GM21381 (cell line): ENCODE results near the gene TOLLIP.
"Not testable (repeated sequence)": the region's sequence is repeated elsewhere in the genome, so short reads cannot be mapped to it uniquely, and the experiment has no call there.

ENCODE experiments used
- ATAC-seq: cut with Tn5 transposase; IDR thresholded peaks from one replicate; pipeline ENCODE4 v1.9.1; 2021; ENCODE audit warnings: mild to moderate bottlenecking, moderate library complexity; ENCODE audit not compliant: unreplicated experiment

The TOLLIP gene

GRCh38 chr11:1266976-1267375 lies 42.5 kb downstream of the TOLLIP start:
- not testable (repeated sequence) for ATAC-seq

- ATAC-seq: not testable (repeated sequence)
Measured at GRCh38 chr11:1265480-1265879, 44.0 kb downstream of the TOLLIP start.

- ATAC-seq: not testable (repeated sequence)
Measured at GRCh38 chr11:1264444-1264843, 45.0 kb downstream of the TOLLIP start.

GRCh38 chr11:1263010-1263409 lies 46.4 kb downstream of the TOLLIP start:
- ATAC-seq: peak; percentile 23

DNA sequence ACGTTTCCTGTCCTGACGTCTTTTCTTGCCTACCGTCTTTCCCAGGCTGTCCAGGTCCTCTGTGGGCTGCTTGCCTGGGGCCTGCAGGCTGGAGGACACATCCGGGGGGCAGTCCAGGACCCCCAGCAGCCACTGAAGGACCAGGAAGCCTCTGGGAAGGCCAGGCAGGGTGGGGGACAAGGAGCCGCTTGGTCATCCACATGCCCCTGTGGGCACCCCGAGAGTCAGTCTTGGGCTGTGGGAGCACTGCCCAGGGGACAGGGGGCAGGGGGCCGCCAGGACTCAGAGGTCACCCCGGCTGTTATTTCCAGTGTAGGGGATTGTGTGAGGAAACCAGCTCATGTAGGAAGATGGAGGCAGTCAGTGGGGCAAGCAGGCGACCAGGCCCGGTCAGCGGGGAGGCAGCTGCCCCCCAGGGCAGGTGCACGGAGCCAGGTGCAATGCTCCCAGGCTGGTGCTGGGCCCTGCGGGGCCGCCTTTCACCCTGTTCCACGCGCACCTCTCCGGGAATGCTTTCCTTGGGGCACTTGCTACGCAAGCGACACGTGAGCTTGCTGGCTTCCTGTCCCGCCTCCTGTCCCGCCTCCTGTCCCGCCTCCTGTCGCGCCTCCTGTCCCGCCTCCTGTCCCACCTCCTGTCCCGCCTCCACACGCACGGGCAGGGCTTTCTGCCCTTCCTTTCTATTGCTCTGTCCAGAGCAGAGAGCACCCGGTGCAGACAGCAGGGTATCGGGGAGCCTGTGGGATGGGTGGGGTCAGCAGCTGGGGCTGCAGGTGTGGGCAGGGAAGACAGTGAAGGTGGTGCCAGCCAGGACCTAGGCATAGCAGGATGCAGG lies 47.0 kb downstream of the TOLLIP start:
- ATAC-seq: peak; percentile 76

DNA sequence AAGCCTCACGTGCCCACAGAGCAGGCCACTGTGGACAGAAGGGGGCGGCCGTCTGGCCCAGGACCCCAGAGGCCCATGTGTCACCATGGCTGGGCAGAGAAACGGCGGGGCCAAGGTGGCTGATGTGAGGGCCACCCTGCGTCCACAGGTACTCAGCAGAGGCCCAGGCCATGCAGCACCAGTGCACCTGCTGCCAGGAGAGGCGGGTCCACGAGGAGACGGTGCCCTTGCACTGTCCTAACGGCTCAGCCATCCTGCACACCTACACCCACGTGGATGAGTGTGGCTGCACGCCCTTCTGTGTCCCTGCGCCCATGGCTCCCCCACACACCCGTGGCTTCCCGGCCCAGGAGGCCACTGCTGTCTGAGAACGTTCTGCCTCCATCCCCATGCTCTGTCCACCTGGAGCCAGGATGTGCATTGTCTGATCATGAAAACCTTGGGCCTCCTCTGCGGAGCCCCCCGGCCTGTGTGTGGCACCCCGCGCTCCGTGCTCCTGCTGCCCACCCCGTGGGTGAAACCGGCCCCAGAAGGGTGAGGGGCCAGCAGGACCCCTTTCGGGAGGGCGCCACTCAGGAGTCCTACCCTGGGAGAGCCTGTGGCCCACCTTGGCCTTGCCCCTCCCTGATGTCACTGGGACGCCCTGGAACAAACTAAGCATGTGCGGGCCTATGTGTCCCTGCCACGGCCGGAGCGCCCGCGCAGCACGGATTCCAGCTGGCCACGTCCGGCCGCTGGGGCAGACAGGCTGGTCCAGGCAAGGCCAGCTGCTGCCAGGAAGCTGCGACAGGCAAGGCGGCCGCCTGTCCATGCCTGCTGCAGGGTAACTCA lies 48.0 kb downstream of the TOLLIP start:
- no peak for ATAC-seq

DNA sequence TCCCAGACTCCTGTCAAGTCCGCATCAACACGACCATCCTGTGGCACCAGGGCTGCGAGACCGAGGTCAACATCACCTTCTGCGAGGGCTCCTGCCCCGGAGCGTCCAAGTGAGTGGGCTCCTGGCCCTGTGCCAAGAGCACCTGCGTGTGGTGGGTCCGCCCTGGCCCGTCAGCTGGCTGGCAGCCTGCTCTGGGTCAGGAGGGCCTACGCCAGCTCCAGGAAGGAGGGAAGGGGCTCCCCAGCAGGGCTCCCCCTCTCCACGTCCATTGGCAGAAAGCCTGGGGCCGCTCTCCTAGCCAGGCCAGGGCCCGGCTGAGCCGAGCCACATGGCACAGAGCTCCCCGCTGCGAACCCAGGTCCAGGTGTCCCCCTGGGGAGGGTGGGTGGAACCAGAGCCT lies 48.8 kb downstream of the TOLLIP start:
- no peak for ATAC-seq

- no peak for ATAC-seq
Measured at GRCh38 chr11:1260023-1260501, 49.4 kb downstream of the TOLLIP start.

GRCh38 chr11:1259561-1259960 lies 49.9 kb downstream of the TOLLIP start:
- ATAC-seq: no peak

GRCh38 chr11:1259076-1259461 lies 50.4 kb downstream of the TOLLIP start:
- ATAC-seq: no peak

DNA sequence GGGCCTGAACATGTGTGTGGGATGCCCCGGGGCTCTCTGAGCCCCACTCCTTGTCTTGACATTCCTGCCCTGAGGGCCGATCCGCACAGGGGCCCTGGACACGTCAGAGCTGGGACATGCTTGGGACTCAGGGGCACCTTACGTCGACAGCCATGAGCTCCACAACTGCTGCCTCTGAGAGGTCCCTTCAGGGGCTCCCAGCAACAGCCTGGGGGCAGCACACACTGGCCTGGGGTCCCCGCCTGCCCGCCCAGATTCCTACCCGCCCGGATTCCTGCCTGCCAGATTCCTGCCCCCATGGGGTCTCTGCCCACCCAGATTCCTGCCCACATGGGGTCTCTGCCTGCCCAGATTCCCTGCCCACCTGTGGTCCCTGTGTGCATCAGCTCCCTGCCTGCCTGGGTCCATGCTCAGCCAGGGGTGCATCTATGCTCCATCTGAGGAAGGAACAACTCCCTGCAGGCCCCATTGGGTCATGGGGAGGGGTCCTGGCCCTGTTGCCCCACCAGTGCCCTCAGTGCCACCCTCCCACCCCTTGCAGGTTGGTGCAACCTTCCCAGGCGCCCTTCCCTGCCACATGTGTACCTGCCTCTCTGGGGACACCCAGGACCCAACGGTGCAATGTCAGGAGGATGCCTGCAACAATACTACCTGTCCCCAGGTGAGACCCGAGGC lies 50.9 kb downstream of the TOLLIP start:
- ATAC-seq: no peak

GRCh38 chr11:1257916-1258315 lies 51.5 kb downstream of the TOLLIP start:
- no peak for ATAC-seq

- no peak for ATAC-seq
Measured at GRCh38 chr11:1257366-1257765, 52.1 kb downstream of the TOLLIP start.

DNA sequence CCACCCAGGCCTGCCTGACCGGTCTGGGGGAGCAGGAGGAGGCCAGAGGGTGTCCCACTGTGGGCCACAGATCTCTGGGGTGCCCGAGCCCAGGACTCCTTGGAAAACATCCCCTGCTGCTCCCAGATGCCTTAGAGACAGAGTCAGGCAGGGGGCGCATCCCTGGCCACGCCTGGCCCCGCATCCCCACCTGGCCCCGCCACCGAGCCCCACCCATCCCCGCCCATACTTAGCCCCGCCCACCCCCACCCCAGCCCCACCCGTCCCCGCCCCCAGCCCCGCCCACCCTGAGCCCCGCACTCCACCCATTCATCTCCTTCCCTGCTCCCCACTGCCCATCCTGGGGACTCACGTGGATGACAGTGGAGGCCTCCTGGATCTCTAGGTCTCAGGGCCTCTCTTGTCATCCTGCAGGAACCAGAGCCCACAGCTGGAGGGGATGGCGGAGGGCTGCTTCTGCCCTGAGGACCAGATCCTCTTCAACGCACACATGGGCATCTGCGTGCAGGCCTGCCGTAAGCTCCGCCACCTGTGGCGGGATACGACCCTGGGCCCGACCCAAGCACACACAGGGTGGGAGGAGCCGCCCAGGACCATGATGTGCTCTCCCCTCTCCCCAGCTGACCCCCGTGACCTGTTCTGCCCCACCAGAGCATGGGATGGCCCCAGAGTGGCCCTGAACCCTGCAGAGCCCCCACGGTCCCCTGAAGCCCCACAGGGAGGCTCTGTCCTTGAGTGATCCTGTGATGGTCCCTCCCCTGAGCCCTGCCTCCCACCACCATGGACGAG lies 53.0 kb downstream of the TOLLIP start:
- no peak for ATAC-seq

DNA sequence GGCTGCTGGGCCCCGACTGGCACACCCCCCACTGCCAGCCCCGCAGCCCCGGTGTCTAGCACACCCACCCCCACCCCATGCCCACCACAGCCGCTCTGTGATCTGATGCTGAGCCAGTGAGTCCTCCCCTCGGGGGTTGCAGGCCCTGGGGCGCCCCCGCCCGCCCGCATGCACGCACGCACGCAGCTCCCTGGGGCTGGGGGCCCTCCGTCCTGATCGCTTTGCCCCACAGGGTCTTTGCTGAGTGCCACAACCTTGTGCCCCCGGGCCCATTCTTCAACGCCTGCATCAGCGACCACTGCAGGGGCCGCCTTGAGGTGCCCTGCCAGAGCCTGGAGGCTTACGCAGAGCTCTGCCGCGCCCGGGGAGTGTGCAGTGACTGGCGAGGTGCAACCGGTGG lies 54.3 kb downstream of the TOLLIP start:
- no peak for ATAC-seq

DNA sequence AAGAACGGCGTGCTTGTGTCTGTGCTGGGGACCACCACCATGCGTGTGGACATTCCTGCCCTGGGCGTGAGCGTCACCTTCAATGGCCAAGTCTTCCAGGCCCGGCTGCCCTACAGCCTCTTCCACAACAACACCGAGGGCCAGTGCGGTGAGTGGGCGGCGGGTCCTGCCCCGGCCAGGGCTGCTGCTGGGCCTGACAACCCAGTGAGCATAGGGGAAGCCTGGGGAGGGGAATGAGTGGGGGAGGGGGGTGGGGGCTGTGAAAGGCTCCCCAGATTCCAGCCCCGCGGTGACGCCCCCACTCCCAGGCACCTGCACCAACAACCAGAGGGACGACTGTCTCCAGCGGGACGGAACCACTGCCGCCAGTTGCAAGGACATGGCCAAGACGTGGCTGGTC lies 54.7 kb downstream of the TOLLIP start:
- ATAC-seq: no peak

DNA sequence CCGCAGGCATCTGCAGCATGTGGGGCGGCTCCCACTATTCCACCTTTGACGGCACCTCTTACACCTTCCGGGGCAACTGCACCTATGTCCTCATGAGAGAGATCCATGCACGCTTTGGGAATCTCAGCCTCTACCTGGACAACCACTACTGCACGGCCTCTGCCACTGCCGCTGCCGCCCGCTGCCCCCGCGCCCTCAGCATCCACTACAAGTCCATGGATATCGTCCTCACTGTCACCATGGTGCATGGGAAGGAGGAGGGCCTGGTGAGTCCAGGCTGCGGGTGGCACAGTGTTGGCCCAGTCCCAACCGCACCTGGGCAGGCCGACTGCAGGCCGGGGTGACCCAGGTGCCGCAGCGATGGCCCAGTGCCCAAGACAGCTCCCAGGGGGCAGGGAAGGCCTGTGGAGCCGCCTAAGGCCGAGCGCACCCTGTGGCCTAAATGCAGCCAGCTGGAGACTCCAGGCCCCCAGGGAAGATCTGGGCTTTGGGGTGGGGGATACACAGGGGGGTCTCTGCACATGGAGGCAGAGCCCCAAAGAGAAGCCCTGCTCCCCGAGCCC lies 55.3 kb downstream of the TOLLIP start:
- ATAC-seq: no peak

DNA sequence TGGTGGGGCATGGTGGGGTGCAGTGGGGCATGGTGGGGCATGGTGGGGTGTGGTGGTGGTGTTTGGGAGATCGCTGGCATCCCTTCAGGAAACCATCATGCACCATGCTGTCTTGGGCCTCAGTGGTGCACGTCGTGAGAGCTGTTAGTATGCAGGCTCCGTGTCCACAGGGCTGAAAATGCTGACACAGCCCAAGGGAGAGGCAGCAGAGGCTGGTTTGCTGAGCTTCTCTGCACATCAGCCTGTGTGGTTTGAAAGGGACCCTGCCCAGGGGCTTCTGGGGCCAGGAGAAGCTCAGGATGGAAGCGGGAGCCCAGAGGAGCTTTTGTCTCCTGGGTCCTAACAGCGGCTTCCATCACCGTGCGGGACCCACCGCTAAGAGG lies 56.3 kb downstream of the TOLLIP start:
- ATAC-seq: no peak

DNA sequence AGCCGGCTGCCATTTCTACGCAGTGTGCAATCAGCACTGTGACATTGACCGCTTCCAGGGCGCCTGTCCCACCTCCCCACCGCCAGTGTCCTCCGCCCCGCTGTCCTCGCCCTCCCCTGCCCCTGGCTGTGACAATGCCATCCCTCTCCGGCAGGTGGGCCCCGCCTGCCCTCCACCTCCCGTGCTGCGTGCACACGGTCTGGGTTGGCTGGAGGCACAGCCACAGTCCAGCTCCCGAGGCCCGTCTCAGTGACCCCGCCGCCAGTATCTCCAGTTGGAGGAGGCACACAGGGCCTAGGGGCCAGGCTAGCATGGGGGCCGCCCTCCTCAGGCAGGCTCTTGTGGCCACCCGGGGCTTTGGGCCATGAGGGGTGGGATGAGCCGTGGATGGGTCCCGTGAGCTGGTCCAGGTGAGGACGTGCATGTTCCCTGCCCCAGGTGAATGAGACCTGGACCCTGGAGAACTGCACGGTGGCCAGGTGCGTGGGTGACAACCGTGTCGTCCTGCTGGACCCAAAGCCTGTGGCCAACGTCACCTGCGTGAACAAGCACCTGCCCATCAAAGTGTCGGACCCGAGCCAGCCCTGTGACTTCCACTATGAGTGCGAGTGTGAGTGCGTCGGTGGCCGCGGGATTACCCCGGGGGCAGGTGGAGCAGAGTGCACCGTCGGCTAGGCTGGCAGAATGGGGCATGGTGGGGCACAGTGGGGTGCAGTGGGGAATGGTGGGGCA lies 56.9 kb downstream of the TOLLIP start:
- no peak for ATAC-seq
